Neutrophil (primary cell): ENCODE data around the gene C22orf31.
"Not testable (repeated sequence)": the region's sequence is repeated elsewhere in the genome, so short reads cannot be mapped to it uniquely, and the experiment has no call there.

Experiments
- H3K27ac ChIP-seq: fragments of 200-600 bp; sonication (generic); 2 replicates; pipeline ENCODE4 v1.5.1; 2016; ENCODE audit warnings: mild to moderate bottlenecking, moderate library complexity
- H3K27me3 ChIP-seq: fragments of 200-600 bp; sonication (generic); 2 replicates; pipeline ENCODE4 v1.6.0; 2016; ENCODE audit warnings: mild to moderate bottlenecking
- H3K36me3 ChIP-seq: fragments of 200-600 bp; sonication (generic); 2 replicates; pipeline ENCODE4 v1.5.1; 2017
- H3K4me1 ChIP-seq, 2 experiments: fragments of 200-600 bp in 1 of 2; sonication (generic) in 1 of 2; 1 replicate in 1 of 2; 2 replicates in 1 of 2; pipeline versions ENCODE4 v1.5.1 to v1.6.1; 2013 to 2016; ENCODE audit warnings: low read depth in 1 of 2, low read length in 1 of 2, mild to moderate bottlenecking in 1 of 2, moderate library complexity in 1 of 2; ENCODE audit not compliant: control insufficient read depth in 1 of 2, insufficient read depth in 1 of 2
- H3K4me3 ChIP-seq, 2 experiments: fragments of 200-600 bp in 1 of 2; sonication (generic) in 1 of 2; 1 replicate in 1 of 2; 2 replicates in 1 of 2; pipeline ENCODE4 v1.5.1; 2013 to 2016; ENCODE audit warnings: low read depth in 1 of 2, low read length in 1 of 2, mild to moderate bottlenecking in 1 of 2, moderate library complexity in 1 of 2
- H3K9me3 ChIP-seq: fragments of 200-600 bp; sonication (generic); 2 replicates; pipeline ENCODE4 v1.5.1; 2016
- TF ChIP-seq, protein P1 (sequence below): fragments of 200-600 bp; sonication (generic); IDR thresholded peaks from 2 replicates; pipeline ENCODE4 v1.5.1; 2016; ENCODE audit warnings: antibody characterized with exemption

C22orf31 gene

DNA sequence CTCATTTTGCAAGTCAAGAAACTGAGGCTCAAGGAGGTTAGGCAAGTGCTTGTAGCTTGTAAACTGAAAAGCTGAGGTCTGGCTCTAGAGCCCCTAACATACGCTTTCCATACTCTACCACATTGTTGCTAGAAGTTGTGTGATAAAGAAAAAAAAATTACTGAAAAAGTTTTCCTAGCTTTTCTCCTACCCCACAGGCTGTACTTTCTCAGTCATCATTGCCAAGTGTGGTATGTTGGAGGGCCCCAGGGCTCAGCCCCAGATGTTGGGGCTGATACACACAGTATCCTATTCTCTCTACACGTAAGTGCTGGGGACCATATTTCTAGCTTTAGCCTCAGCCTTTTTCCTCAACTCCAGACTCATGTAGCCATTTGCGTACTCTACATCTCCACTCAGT, 27.2 kb upstream of the C22orf31 start:
- Histone ChIP-seq H3K9me3 (no peaks in the 10 kb centered on the region), H3K4me3 (no peak overlapping the region), H3K36me3 (no peaks in the 10 kb centered on the region), H3K4me1 (peaks cover 8 to 13% of the 10 kb centered on the region in 2 experiments), H3K27me3 (peaks cover 36% of the 10 kb centered on the region), H3K27ac (no peak overlapping the region)
- TF ChIP-seq, protein P1, sequence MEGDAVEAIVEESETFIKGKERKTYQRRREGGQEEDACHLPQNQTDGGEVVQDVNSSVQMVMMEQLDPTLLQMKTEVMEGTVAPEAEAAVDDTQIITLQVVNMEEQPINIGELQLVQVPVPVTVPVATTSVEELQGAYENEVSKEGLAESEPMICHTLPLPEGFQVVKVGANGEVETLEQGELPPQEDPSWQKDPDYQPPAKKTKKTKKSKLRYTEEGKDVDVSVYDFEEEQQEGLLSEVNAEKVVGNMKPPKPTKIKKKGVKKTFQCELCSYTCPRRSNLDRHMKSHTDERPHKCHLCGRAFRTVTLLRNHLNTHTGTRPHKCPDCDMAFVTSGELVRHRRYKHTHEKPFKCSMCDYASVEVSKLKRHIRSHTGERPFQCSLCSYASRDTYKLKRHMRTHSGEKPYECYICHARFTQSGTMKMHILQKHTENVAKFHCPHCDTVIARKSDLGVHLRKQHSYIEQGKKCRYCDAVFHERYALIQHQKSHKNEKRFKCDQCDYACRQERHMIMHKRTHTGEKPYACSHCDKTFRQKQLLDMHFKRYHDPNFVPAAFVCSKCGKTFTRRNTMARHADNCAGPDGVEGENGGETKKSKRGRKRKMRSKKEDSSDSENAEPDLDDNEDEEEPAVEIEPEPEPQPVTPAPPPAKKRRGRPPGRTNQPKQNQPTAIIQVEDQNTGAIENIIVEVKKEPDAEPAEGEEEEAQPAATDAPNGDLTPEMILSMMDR, result no peak

DNA sequence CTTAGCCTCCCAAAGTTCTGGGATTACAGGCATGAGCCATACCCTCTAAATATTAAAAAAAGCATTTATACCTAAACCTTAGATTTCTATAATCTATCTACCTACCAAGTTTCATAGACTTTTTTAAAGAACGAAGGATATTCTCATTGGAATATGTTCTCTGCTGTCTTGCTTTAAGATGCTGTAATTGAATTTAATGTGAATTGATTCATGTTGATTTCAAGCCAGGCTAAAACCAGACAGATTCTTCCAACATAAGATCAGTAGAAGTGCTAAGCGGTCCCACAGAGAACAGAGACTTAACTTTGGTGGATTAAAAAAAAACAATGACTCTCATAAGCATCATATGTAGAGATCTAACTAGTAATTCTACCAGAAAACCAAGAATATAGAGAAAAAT, 25.4 kb upstream of the C22orf31 start:
- Histone ChIP-seq H3K4me1 (peaks cover 18% of the 10 kb centered on the region in 2 experiments), H3K36me3 (no peaks in the 10 kb centered on the region)

DNA sequence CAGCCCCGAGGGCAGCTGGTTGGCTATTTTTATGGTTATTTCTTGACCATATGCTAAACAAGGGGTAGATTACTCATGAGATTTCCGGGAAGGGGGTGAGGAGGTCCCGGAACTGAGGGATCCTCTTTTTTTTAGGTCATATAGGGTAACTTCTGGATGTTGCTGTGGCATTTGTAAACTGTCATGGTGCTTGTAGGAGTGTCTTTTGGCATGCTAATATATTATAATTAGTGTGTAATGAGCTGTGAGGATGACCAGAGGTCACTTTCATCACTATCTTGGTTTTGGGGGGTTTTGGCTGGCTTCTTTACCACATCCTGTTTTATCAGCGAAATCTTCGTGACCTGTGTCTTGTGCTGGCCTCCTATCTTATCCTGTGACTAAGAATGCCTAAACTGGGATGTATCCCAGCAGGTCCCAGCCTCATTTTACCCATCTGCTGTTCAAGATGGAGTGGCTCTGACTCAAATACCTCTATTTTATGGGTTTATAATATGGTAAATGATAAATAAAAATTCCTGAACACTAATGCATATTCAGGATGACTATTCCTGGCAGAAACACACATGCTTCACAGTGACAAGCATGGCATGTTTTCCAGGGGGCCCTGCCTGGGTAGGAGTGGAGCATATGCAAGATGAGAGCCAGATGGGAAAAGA, 22.4 kb upstream of the C22orf31 start:
- Histone ChIP-seq H3K9me3 (no peaks in the 10 kb centered on the region), H3K4me3 (no peak overlapping the region), H3K4me1 (peaks cover 16 to 18% of the 10 kb centered on the region in 2 experiments), H3K27me3 (peaks cover 38% of the 10 kb centered on the region), H3K27ac (peak overlapping the region; percentile 65), H3K36me3 (no peaks in the 10 kb centered on the region)
- TF ChIP-seq, protein P1, result no peak

More for the DNA sequence above, 25.4 kb upstream of the C22orf31 start:
- Histone ChIP-seq H3K9me3 (no peaks in the 10 kb centered on the region), H3K4me3 (no peak overlapping the region), H3K27me3 (peaks cover 28% of the 10 kb centered on the region), H3K27ac (no peak overlapping the region)
- TF ChIP-seq, protein P1, result no peak

DNA sequence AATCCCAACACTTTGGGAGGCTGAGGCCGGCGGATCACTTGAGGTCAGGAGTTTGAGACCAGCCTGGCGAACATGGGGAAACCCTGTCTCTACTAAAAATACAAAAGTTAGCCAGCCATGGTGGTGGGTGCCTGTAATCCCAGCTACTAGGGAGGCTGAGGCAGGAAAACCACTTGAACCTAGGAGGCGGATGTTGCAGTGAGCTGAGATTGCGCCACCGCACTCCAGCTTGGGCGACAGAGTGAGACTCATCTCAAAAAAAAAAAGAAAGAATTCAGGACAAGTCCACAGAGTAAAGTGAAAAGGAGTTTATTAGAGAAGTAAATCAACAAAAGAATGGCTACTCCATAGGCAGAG, 21.9 kb upstream of the C22orf31 start:
- Histone ChIP-seq H3K27ac (peak overlapping the region; percentile 65), H3K27me3 (peaks cover 41% of the 10 kb centered on the region), H3K4me1 (peaks cover 16 to 18% of the 10 kb centered on the region in 2 experiments)
- not testable (repeated sequence) for H3K9me3 ChIP-seq, H3K4me3 ChIP-seq, H3K36me3 ChIP-seq

DNA sequence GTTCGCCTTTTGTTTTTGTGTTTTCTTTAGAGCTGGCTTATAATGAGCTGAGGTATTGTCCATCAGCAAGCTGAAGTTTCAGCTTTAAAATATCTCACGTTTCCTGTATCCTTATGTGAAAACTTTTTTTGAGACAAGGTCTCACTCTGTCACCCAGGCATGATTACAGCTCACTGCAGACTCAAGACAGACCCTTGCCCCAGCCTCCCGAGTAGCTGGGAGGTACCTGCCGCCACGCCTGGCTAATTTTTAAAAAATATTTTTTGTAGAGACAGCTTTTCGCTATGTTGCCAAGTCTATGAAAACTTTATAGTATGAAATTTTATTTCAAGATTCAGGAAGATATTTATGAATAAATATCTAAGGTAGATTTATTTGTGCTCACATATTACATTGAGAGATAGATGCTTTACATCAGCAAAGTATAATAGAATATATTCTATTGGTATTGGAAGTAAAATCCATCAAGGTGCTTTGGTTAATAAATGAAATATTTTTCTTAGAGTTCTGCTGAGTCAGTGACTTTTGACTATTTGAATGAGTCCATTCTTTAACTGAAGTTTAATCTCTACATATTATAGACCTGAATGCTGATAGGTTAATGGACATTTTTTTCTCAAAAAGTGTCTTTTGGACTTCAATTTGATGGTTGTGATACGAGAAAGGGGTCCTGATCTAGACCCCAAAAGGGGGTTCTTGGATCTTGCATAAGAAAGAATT, 21.4 kb upstream of the C22orf31 start:
- Histone ChIP-seq H3K4me3 (no peak overlapping the region), H3K36me3 (no peaks in the 10 kb centered on the region), H3K4me1 (peaks cover 16 to 18% of the 10 kb centered on the region in 2 experiments), H3K27me3 (peaks cover 42% of the 10 kb centered on the region), H3K9me3 (no peaks in the 10 kb centered on the region), H3K27ac (peak overlapping the region; percentile 65)
- TF ChIP-seq, protein P1, result no peak
